Measurements from ENCODE around the gene ERF.

GRCh38 chr19:42234364-42234763 lies 20.6 kb downstream of the ERF start:
- TF ChIP-seq SIN3A (IDR thresholded peaks at IDR 0.05; ENCODE audit: borderline replicate concordance, insufficient read depth, low read length), result no peak
- TF ChIP-seq POLR2AphosphoS5 (IDR thresholded peaks at IDR 0.05; ENCODE audit: low read depth, low read length), result no peak
- TF ChIP-seq TAF1 (IDR thresholded peaks at IDR 0.05; ENCODE audit: borderline replicate concordance, insufficient read depth, low read length), result no peak
- TF ChIP-seq REST (IDR thresholded peaks at IDR 0.05; ENCODE audit: insufficient read depth in 1 of 2, low read depth in 2 of 2, low read length in 2 of 2), result no peak
- no peak for TF ChIP-seq FOXP2 (optimal IDR thresholded peaks at IDR 0.05; ENCODE audit: borderline replicate concordance, extremely low read depth, extremely low read length, insufficient read depth)

All from PFSK-1 (cell line).